Activated T-helper 17 cell treated with anti-CD3 and anti-CD28 coated beads, Interleukin-2, amount 50 U/mL, for 72 hours (primary cell): ENCODE results near the gene DHRS11. TPM values are rescaled to one million over a fixed set of nuclear protein-coding genes. Genes with fewer than 3 reads are reported as not detected.

Experiments used
- ATAC-seq: fragments of 150-1000 bp; cut with Tn5 transposase; replicated peaks from 2 replicates; pipeline ENCODE4 v1.10.0; 2021; ENCODE audit warnings: mild to moderate bottlenecking, moderate library complexity
- H3K27ac Mint-ChIP-seq: one replicate; pipeline ENCODE4 v1.8.0; 2022; ENCODE audit warnings: mixed read lengths
- H3K27me3 Mint-ChIP-seq: one replicate; pipeline ENCODE4 v1.8.0; 2022; ENCODE audit warnings: mixed read lengths
- H3K36me3 Mint-ChIP-seq: one replicate; pipeline ENCODE4 v1.8.0; 2022; ENCODE audit warnings: low read depth, mild to moderate bottlenecking, mixed read lengths
- H3K4me1 Mint-ChIP-seq: one replicate; pipeline ENCODE4 v1.8.0; 2022; ENCODE audit warnings: mixed read lengths
- H3K4me3 Mint-ChIP-seq: one replicate; pipeline ENCODE4 v1.8.0; 2022; ENCODE audit warnings: mild to moderate bottlenecking, mixed read lengths
- H3K9me3 Mint-ChIP-seq: one replicate; pipeline ENCODE4 v1.8.0; 2022; ENCODE audit warnings: mixed read lengths
- total RNA-seq, 2 donors: library from RNA; stranded (reverse); gene quantifications; one replicate each; pipeline ENCODE4 v1.2.3, GENCODE V29; 2022

The DHRS11 gene
- total RNA-seq, 2 donors from 2014 or later, result 3.8 to 6.4 TPM

GRCh38 chr17:36641877-36642845 is 50.5 kb downstream of the DHRS11 start:
- H3K27ac Mint-ChIP-seq, result no peak overlapping the region
- peak; percentile 56 for ATAC-seq
- H3K27me3 Mint-ChIP-seq, result peaks cover 56% of the 10 kb centered on the region
- peak overlapping the region; percentile 71 for H3K4me3 Mint-ChIP-seq
- H3K4me1 Mint-ChIP-seq, result peaks cover 10% of the 10 kb centered on the region
- no peaks in the 10 kb centered on the region for H3K36me3 Mint-ChIP-seq
- no peaks in the 10 kb centered on the region for H3K9me3 Mint-ChIP-seq

GRCh38 chr17:36643086-36643685 is 51.5 kb downstream of the DHRS11 start:
- peak; percentile 37 for ATAC-seq
- Mint-ChIP-seq H3K9me3 (no peaks in the 10 kb centered on the region), H3K4me3 (peak overlapping the region; percentile 71), H3K27ac (no peak overlapping the region), H3K27me3 (peaks cover 56% of the 10 kb centered on the region), H3K36me3 (no peaks in the 10 kb centered on the region), H3K4me1 (peaks cover 10% of the 10 kb centered on the region)

DNA sequence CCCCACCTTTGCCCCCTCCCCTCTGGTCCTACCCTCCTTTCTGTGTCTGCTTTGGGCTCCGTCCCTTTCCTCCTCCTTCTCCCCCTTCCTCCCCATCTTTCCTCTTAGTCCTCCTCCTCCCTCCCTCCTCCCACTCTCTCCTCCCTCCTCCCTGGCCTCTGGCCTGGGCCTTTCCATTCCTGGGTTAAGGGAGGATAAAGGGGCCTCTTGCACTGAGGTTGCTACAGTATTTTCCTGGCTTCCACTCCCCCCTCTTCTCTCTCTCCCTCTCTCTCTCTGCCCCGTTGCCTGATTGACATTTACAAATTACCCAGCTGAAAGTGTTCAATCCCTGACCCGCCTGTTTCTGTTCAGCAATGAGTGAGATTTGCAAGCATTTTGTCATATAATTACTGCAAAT is 53.7 kb downstream of the DHRS11 start:
- H3K4me3 Mint-ChIP-seq, result no peak overlapping the region
- no peaks in the 10 kb centered on the region for H3K36me3 Mint-ChIP-seq
- H3K9me3 Mint-ChIP-seq, result no peaks in the 10 kb centered on the region
- peaks cover 10% of the 10 kb centered on the region for H3K4me1 Mint-ChIP-seq
- H3K27ac Mint-ChIP-seq, result no peak overlapping the region
- H3K27me3 Mint-ChIP-seq, result peaks cover 49% of the 10 kb centered on the region
- ATAC-seq, result no peak

DNA sequence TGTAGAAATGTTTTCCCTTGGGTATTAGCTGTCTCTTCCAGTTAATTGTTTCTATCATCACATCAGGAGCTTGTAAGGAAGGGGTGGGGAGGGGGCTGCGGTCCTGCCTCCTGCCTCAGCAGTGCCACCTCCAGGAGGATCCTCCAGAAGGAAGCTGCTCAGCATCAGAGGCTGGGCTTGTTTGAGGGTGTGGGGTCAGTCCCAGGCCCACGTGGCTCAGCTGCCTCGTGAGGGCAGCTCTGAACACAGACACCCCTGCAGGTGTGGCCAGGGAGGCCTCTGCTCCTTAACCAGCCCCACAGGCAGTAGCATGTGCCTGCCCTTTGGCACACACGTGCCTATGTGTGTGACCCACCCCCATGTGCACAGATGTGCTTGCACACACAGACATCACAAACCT is 56.0 kb downstream of the DHRS11 start:
- H3K36me3 Mint-ChIP-seq, result no peaks in the 10 kb centered on the region
- peaks cover 3% of the 10 kb centered on the region for H3K4me1 Mint-ChIP-seq
- ATAC-seq, result no peak
- no peaks in the 10 kb centered on the region for H3K9me3 Mint-ChIP-seq
- no peak overlapping the region for H3K4me3 Mint-ChIP-seq
- no peak overlapping the region for H3K27ac Mint-ChIP-seq
- H3K27me3 Mint-ChIP-seq, result peaks cover 43% of the 10 kb centered on the region

DNA sequence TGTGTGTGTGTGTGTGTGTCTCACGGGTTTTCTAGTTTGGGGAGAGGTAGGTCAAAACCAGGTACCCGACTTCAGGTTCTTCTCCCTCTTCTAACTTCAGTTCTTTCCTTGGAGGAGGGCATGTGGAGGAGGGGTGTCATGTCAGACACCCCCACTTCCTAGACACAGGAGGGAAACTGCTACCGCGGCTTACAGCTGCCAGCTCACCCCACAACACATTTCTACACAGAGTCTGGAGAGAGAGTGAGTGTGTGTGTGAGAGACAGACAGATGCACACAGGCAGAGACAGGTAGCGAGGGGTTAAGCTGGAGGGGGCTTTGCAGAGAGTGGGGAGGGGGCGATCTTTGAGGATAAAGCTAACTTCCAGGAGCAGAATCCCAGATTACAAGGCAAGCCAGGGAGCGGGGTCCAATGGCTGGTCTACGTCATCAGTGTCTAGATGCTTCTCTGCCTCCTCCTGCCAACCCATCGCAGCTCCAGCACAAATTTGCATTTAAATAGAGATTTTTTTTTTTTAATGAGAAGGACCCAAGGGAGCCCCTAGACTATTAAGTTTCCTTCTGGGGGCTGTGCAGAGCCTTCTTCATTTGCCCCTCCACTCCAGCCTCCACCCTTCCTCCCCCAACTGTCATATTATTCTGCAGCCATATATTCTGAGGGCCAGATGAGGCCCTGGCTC is 58.6 kb downstream of the DHRS11 start:
- Mint-ChIP-seq H3K36me3 (no peaks in the 10 kb centered on the region), H3K4me1 (no peaks in the 10 kb centered on the region), H3K27me3 (peaks cover 30% of the 10 kb centered on the region), H3K27ac (no peak overlapping the region), H3K4me3 (no peak overlapping the region), H3K9me3 (no peaks in the 10 kb centered on the region)
- ATAC-seq, result no peak

Other genes starting within 250 kb of the DHRS11 start
- not detected for gene TBC1D3H, start 203.4 kb upstream of the DHRS11 start, total RNA-seq
- gene ZNHIT3, start 105.2 kb upstream of the DHRS11 start, total RNA-seq, result 10 to 100 TPM; 47.9 to 57.6 TPM
- gene MYO19, start 57.0 kb upstream of the DHRS11 start, total RNA-seq, result 100 to 1,000 TPM in 1 of 2 donors, 10 to 100 TPM in 1; 98.8 to 171 TPM
- 10 to 100 TPM in 1 of 2 donors, 1 to 10 TPM in 1; 9.0 to 22.2 TPM for gene PIGW, start 56.9 kb upstream of the DHRS11 start, total RNA-seq
- gene GGNBP2, start 47.0 kb upstream of the DHRS11 start, total RNA-seq, result 10 to 100 TPM; 84.2 to 95.7 TPM
- 10 to 100 TPM; 11.3 to 18.2 TPM for gene MRM1, start 9.7 kb downstream of the DHRS11 start, total RNA-seq